Activated T-helper 1 cell treated with anti-CD3 and anti-CD28 coated beads, Interleukin-2, amount 50 U/mL, for 16 hours (primary cell): ENCODE data around the gene HSD11B1L.
"Not testable (repeated sequence)": the region's sequence is repeated elsewhere in the genome, so short reads cannot be mapped to it uniquely, and the experiment has no call there.

ENCODE experiments used
- DNase-seq, 2 donors: peaks; one replicate each; pipeline ENCODE4 v3.0.0-alpha.2; 2020; ENCODE audit warnings: low read depth in 1 of 2, low spot score in 1 of 2

Gene HSD11B1L

GRCh38 chr19:5697890-5698634 is 17.2 kb downstream of the HSD11B1L start:
- no peak for DNase-seq

GRCh38 chr19:5698635-5699422 is 18.0 kb downstream of the HSD11B1L start:
- DNase-seq = no peak

GRCh38 chr19:5700455-5701092 is 19.7 kb downstream of the HSD11B1L start:
- DNase-seq = no peak

GRCh38 chr19:5702053-5702410 is 21.2 kb downstream of the HSD11B1L start:
- DNase-seq = not testable (repeated sequence)

GRCh38 chr19:5703819-5704818 is 23.3 kb downstream of the HSD11B1L start:
- DNase-seq = no peak

GRCh38 chr19:5705552-5705951 is 24.7 kb downstream of the HSD11B1L start:
- no peak for DNase-seq

GRCh38 chr19:5706876-5707573 is 26.2 kb downstream of the HSD11B1L start:
- DNase-seq = no peak

- no peak for DNase-seq
Measured at GRCh38 chr19:5707576-5708575, 27.0 kb downstream of the HSD11B1L start.

GRCh38 chr19:5711025-5711424 is 30.2 kb downstream of the HSD11B1L start:
- no peak for DNase-seq

GRCh38 chr19:5711713-5712161 is 30.9 kb downstream of the HSD11B1L start:
- DNase-seq = no peak

GRCh38 chr19:5713228-5713627 is 32.4 kb downstream of the HSD11B1L start:
- DNase-seq = no peak

- no peak for DNase-seq
Measured at GRCh38 chr19:5714816-5715215, 34.0 kb downstream of the HSD11B1L start.

GRCh38 chr19:5717215-5717935 is 36.5 kb downstream of the HSD11B1L start:
- no peak for DNase-seq

GRCh38 chr19:5718037-5718578 is 37.3 kb downstream of the HSD11B1L start:
- peak in 1 of 2 donors; percentile 29 for DNase-seq

GRCh38 chr19:5718579-5719273 is 37.9 kb downstream of the HSD11B1L start:
- DNase-seq = peak in 1 of 2 donors; percentile 35

GRCh38 chr19:5719274-5719960 is 38.6 kb downstream of the HSD11B1L start:
- no peak for DNase-seq
